Upper lobe of left lung (tissue), 6 donors: ENCODE data around the gene SCARB1. TPM values are rescaled to one million over a fixed set of nuclear protein-coding genes. Genes with fewer than 3 reads are reported as not detected.

Experiments
- ATAC-seq, 2 donors: fragments of 200-7000 bp; cut with Tn5 transposase; one replicate each; pipeline ENCODE4 v1.9.1; 2022; ENCODE audit warnings: mild to moderate bottlenecking in 2 of 2, moderate library complexity in 2 of 2; ENCODE audit not compliant: low FRiP score in 2 of 2
- DNase-seq, 2 donors: peaks; one replicate each; pipeline ENCODE4 v3.0.0-alpha.2; 2019 to 2020
- H3K27ac ChIP-seq, 4 donors: fragments of 200-600 bp; sonication (generic); one replicate each; pipeline ENCODE4 v1.5.1; 2016 to 2019
- H3K27me3 ChIP-seq, 4 donors: fragments of 200-600 bp; sonication (generic); one replicate each; pipeline ENCODE4 v1.5.1; 2017 to 2019
- H3K36me3 ChIP-seq, 4 donors: fragments of 200-600 bp; sonication (generic); one replicate each; pipeline ENCODE4 v1.5.1; 2016 to 2019
- H3K4me1 ChIP-seq, 4 donors: fragments of 200-600 bp; sonication (generic); one replicate each; pipeline ENCODE4 v1.5.1; 2018 to 2019
- H3K4me3 ChIP-seq, 4 donors: fragments of 200-600 bp; sonication (generic); one replicate each; pipeline ENCODE4 v1.5.1; 2017 to 2019; ENCODE audit warnings: mild to moderate bottlenecking in 2 of 4, moderate library complexity in 1 of 4
- H3K9me3 ChIP-seq, 4 donors: fragments of 200-600 bp; sonication (generic); one replicate each; pipeline ENCODE4 v1.5.1; 2018 to 2019
- EP300 ChIP-seq, 4 donors: sonication (generic); formaldehyde crosslinking; IDR thresholded peaks; one replicate each; pipeline ENCODE4 v1.5.1; 2017; ENCODE audit warnings: antibody characterized with exemption in 4 of 4, control low read depth in 2 of 4
- POLR2A ChIP-seq, 4 donors: fragments of 450-650 bp; IDR thresholded peaks; one replicate each; pipeline ENCODE4 v1.5.1; 2016 to 2017; ENCODE audit warnings: antibody characterized with exemption in 4 of 4, mild to moderate bottlenecking in 2 of 4
- POLR2AphosphoS5 ChIP-seq, 2 donors: sonication (generic); formaldehyde crosslinking; IDR thresholded peaks; one replicate each; pipeline ENCODE4 v1.5.1; 2017; ENCODE audit warnings: antibody characterized with exemption in 2 of 2
- WGBS, 2 donors: methylation state at CpG; one replicate each; pipeline ENCODE4 v1.1.5; 2017 to 2018; 5-methylcytosine and 5-hydroxymethylcytosine counted together
- total RNA-seq, 6 donors: library from RNA; depleted of rRNA in 4 of 6; stranded (reverse); fragments of >200 nt in 4 of 6; gene quantifications; one replicate each; pipeline versions ENCODE4 v1.1.0 to v1.2.1, GENCODE V29; 2016 to 2021
- TF ChIP-seq, protein P1 (sequence below), 6 experiments: fragments of 450-650 bp in 4 of 6; fragments of 200-600 bp in 2 of 6; sonication (generic) in 2 of 6; IDR thresholded peaks; one replicate each; pipeline ENCODE4 v1.5.1; 2016 to 2019; ENCODE audit warnings: antibody characterized with exemption in 6 of 6
- donor health status: DM: no; HTN: no; CAD: no; lungs with moderate emphysema.
- donor health status: DM: no; HTN: yes; CAD: no; lungs with severe emphysema.

The SCARB1 gene
- total RNA-seq, 6 donors from 2014 or later = 10.0 to 51.3 (median 22.5) TPM

DNA sequence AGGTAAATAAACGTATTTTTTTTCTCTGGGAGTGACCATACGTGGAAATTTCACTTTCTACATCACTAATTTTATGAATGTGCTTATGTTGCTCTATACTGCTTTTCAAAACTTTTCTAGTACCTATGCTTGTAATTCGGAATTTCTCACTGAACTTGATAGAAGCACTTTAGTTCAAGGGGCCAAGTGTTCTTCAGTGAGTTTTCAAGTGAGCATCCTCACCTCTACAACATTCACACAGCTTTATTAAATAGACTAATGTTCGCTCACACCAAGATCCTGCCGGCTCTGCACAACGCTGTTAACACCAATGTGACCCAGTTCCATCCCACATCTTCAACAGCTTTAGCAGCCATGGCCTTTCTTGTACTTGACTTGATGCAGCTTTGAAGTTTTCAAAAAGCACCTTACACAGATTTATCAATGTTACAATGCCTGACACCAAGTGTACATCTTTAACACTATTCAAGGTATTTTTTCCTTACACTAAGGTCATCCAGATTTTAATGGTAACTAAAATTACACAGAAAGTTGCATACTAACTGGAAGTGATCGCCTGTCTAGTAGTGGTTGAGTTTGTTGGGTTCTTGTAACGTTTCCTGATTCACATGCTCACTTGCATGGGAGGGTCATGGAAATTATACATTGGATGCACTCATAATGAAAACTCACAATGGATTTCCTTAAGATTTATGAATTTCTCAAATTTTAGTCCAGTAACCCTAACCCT is 46.3 kb upstream of the SCARB1 start:
- H3K4me1 ChIP-seq = peaks cover 38 to 49% (median 39%) of the 10 kb centered on the region in 4 donors
- peak overlapping the region in 3 of 4 donors; percentile 11 to 59 (median 45) for H3K27ac ChIP-seq
- no peak for ATAC-seq
- WGBS, 2 donors = 50 to 60% methylated on average over 8 of the region's 8 CpGs
- no peak for DNase-seq
- peak; percentile 9 to 33 for TF ChIP-seq POLR2AphosphoS5 (IDR thresholded peaks at IDR 0.05)
- TF ChIP-seq, protein P1, sequence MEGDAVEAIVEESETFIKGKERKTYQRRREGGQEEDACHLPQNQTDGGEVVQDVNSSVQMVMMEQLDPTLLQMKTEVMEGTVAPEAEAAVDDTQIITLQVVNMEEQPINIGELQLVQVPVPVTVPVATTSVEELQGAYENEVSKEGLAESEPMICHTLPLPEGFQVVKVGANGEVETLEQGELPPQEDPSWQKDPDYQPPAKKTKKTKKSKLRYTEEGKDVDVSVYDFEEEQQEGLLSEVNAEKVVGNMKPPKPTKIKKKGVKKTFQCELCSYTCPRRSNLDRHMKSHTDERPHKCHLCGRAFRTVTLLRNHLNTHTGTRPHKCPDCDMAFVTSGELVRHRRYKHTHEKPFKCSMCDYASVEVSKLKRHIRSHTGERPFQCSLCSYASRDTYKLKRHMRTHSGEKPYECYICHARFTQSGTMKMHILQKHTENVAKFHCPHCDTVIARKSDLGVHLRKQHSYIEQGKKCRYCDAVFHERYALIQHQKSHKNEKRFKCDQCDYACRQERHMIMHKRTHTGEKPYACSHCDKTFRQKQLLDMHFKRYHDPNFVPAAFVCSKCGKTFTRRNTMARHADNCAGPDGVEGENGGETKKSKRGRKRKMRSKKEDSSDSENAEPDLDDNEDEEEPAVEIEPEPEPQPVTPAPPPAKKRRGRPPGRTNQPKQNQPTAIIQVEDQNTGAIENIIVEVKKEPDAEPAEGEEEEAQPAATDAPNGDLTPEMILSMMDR (IDR thresholded peaks at IDR 0.05) = no peak
- no peak for TF ChIP-seq EP300 (IDR thresholded peaks at IDR 0.05)
- TF ChIP-seq POLR2A (IDR thresholded peaks at IDR 0.05) = peak in 1 of 4 donors; percentile 9
- peaks cover 0 to 1% (median 0%) of the 10 kb centered on the region in 4 donors for H3K27me3 ChIP-seq
- peaks cover 4 to 35% (median 25%) of the 10 kb centered on the region in 4 donors for H3K36me3 ChIP-seq
- H3K9me3 ChIP-seq = no peaks in the 10 kb centered on the region
- peak overlapping the region in 1 of 4 donors; percentile 42 for H3K4me3 ChIP-seq

DNA sequence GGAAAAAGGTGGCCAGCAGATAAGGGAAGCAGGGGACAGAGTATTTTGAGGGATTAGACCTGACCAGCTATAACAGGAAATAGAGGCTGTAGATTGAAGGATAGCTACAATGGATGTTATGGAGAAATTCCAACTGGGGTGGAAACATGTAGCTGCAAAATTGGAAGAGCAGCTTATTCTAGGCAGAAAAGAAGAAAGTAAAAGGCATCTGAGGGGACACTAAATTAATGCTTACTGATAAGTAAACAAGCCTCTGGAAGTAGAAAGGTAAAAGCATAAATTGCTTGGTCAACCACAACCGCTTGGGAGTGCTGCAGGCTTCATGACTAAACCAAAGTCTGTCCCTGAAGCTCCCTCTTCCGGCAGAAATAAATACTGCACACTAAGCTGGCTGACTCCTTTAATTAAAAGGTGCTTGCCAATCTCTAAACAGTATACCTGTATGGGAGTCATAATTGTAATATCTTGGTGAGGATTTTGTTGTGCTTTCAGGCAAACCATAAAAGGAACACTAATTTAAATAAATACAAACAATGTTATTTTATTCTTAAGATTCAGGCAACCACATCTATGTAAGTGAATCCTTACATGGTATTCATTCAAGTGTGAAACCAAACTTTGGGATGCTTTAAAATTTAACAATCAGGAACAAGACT is 43.1 kb upstream of the SCARB1 start:
- Histone ChIP-seq H3K27me3 (no peaks in the 10 kb centered on the region), H3K36me3 (peaks cover 4 to 19% (median 14%) of the 10 kb centered on the region in 4 donors), H3K4me3 (no peak overlapping the region), H3K27ac (peak overlapping the region in 1 of 4 donors; percentile 28), H3K9me3 (no peaks in the 10 kb centered on the region), H3K4me1 (peaks cover 36 to 45% (median 45%) of the 10 kb centered on the region in 4 donors)
- no peak for TF ChIP-seq POLR2AphosphoS5 (IDR thresholded peaks at IDR 0.05)
- TF ChIP-seq, protein P1 (IDR thresholded peaks at IDR 0.05) = peak; percentile 86 to 98 (median 93)
- DNase-seq (peak in 1 of 2 donors; percentile 92), ATAC-seq (peak; percentile 84 to 90)
- WGBS, 2 donors = 0 to 3% methylated on average over 2 of the region's 2 CpGs

DNA sequence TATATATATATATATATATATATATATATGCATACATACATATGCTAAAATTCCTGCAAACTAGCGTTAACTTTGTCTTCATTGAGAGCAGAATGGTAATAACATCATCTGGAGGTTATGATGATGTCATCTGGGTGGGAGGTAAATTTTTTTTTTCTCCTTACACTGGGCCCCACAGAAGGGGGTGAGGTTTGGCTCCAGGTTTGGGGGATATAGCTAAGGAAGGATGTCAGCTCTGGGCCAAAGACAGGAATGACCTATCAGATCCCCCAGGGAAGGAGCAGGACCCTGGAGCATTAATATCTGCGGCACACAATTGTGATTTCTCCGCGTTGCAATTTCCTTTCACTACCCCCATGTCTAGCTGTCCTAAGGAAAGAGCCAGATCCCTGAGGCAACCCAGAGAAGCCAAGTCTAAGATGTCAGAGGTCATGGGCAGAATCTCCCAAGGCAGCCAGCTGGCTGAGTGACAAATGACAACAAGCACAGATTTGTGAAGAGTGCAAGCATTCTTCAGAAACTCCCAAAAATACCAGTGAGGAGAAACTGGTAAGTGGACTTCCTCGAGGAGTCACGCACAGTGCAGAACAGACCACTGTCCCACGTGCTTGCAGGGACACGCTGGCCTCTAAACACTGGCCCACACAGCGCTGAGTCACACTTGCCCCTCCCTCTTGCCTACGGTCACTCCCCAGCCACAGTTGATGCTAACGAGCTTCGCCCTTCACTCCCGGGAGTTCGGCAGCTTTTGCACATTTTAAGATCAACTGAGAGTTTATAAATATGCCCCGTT is 40.8 kb upstream of the SCARB1 start:
- TF ChIP-seq, protein P1 (IDR thresholded peaks at IDR 0.05) = no peak
- TF ChIP-seq POLR2AphosphoS5 (IDR thresholded peaks at IDR 0.05) = peak; percentile 62 to 81
- peak in 2 of 4 donors; percentile 83 to 89 for TF ChIP-seq EP300 (IDR thresholded peaks at IDR 0.05)
- TF ChIP-seq POLR2A (IDR thresholded peaks at IDR 0.05) = peak in 1 of 4 donors; percentile 42
- ATAC-seq = peak; percentile 94 to 95
- Histone ChIP-seq H3K27me3 (no peaks in the 10 kb centered on the region), H3K36me3 (no peaks in the 10 kb centered on the region), H3K9me3 (no peaks in the 10 kb centered on the region), H3K27ac (peak overlapping the region; percentile 13 to 61 (median 52)), H3K4me3 (no peak overlapping the region), H3K4me1 (peaks cover 17 to 24% (median 23%) of the 10 kb centered on the region in 4 donors)
- peak in 1 of 2 donors; percentile 91 for DNase-seq
- WGBS, 2 donors = 25% methylated on average over 14 to 15 of the region's 15 CpGs

DNA sequence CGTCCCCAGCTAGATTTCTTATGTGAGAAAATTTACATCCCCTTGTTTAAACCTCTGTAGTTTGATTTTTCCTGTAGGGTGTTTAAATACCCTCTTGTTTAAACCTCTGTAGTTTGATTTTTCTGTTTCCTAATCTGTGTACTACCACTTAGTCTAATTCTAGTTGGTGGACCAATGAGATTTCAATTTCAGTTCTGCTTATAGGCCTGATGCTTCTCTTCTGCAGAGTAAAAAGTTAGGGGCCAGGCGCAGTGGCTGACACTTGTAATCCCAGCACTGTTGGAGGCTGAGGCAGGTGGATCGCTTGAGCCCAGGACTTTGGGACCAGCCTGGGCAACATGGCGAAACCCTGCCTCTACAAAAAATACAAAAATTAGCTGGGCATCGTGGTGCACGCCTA is 39.3 kb upstream of the SCARB1 start:
- ATAC-seq = no peak
- no peak for DNase-seq
- H3K4me1 ChIP-seq = peaks cover 20 to 28% (median 22%) of the 10 kb centered on the region in 4 donors
- no peaks in the 10 kb centered on the region for H3K9me3 ChIP-seq
- H3K27me3 ChIP-seq = no peaks in the 10 kb centered on the region
- no peak overlapping the region for H3K4me3 ChIP-seq
- H3K27ac ChIP-seq = no peak overlapping the region
- H3K36me3 ChIP-seq = no peaks in the 10 kb centered on the region
- WGBS, 2 donors = 94 to 95% methylated on average over 6 of the region's 6 CpGs
- no peak for TF ChIP-seq EP300 (IDR thresholded peaks at IDR 0.05)
- no peak for TF ChIP-seq POLR2AphosphoS5 (IDR thresholded peaks at IDR 0.05)
- no peak for TF ChIP-seq POLR2A (IDR thresholded peaks at IDR 0.05)
- TF ChIP-seq, protein P1 (IDR thresholded peaks at IDR 0.05) = no peak
